Activated T-helper 2 cell treated with anti-CD3 and anti-CD28 coated beads, Interferon-gamma antibody, Interleukin-2, Interleukin-4, amounts not matched to agents 10 μg/mL and 5 μg/mL and 100 μg/mL, durations not matched to agents 14 hours and 24 hours and 36 hours (primary cell): ENCODE measurements around the gene UVRAG. TPM values are rescaled to one million over a fixed set of nuclear protein-coding genes. Genes with fewer than 3 reads are reported as not detected.
"Not testable (repeated sequence)": the region's sequence is repeated elsewhere in the genome, so short reads cannot be mapped to it uniquely, and the experiment has no call there.

Source experiments
- DNase-seq: peaks from one replicate; pipeline ENCODE4 v3.0.0; 2021; ENCODE audit warnings: low spot score
- H3K27ac Mint-ChIP-seq: one replicate; pipeline ENCODE4 v1.8.0; 2021; ENCODE audit warnings: mixed read lengths
- H3K27me3 Mint-ChIP-seq: one replicate; pipeline ENCODE4 v1.8.0; 2021; ENCODE audit warnings: low read depth, mixed read lengths
- H3K36me3 Mint-ChIP-seq: one replicate; pipeline ENCODE4 v1.8.0; 2021; ENCODE audit warnings: low read depth, mixed read lengths
- H3K4me1 Mint-ChIP-seq: one replicate; pipeline ENCODE4 v1.8.0; 2021; ENCODE audit warnings: low read depth, mixed read lengths
- H3K4me3 Mint-ChIP-seq: one replicate; pipeline ENCODE4 v1.8.0; 2021; ENCODE audit warnings: low read depth, mild to moderate bottlenecking, moderate library complexity, mixed read lengths
- H3K9me3 Mint-ChIP-seq: one replicate; pipeline ENCODE4 v1.8.0; 2021; ENCODE audit warnings: mixed read lengths
- intact Hi-C: fragments of 100-400 bp; cut with micrococcal nuclease; formaldehyde crosslinking; loops from one replicate; pipeline ENCODE4 v1.15.1; 2023
- total RNA-seq: library from RNA; stranded (reverse); gene quantifications from 2 replicates; pipeline ENCODE4 v1.2.3, GENCODE V29; 2022

The UVRAG gene
- total RNA-seq, 1 donor from 2014 or later, result 23.3 TPM

GRCh38 chr11:75841739-75842138 is 26.7 kb downstream of the UVRAG start:
- intact Hi-C loops, result no loop called here
- Mint-ChIP-seq H3K9me3 (no peaks in the 10 kb centered on the region), H3K27me3 (no peaks in the 10 kb centered on the region), H3K4me1 (peaks cover 3% of the 10 kb centered on the region), H3K27ac (no peak overlapping the region), H3K4me3 (no peak overlapping the region), H3K36me3 (peaks cover 15% of the 10 kb centered on the region)
- no peak for DNase-seq

GRCh38 chr11:75845324-75845723 is 30.3 kb downstream of the UVRAG start:
- intact Hi-C loops, result no loop called here

GRCh38 chr11:75849894-75850293 is 34.9 kb downstream of the UVRAG start:
- peaks cover 19% of the 10 kb centered on the region for H3K36me3 Mint-ChIP-seq
- no peak overlapping the region for H3K27ac Mint-ChIP-seq
- no peaks in the 10 kb centered on the region for H3K27me3 Mint-ChIP-seq
- no peak for DNase-seq
- peaks cover 13% of the 10 kb centered on the region for H3K4me1 Mint-ChIP-seq
- intact Hi-C loops, result no loop called here
- no peaks in the 10 kb centered on the region for H3K9me3 Mint-ChIP-seq
- no peak overlapping the region for H3K4me3 Mint-ChIP-seq

More at GRCh38 chr11:75845324-75845723, 30.3 kb downstream of the UVRAG start:
- H3K27ac Mint-ChIP-seq, result no peak overlapping the region
- peaks cover 12% of the 10 kb centered on the region for H3K36me3 Mint-ChIP-seq
- no peaks in the 10 kb centered on the region for H3K27me3 Mint-ChIP-seq
- DNase-seq, result no peak
- peaks cover 8% of the 10 kb centered on the region for H3K4me1 Mint-ChIP-seq
- no peaks in the 10 kb centered on the region for H3K9me3 Mint-ChIP-seq
- H3K4me3 Mint-ChIP-seq, result no peak overlapping the region

GRCh38 chr11:75850787-75851186 is 35.8 kb downstream of the UVRAG start:
- no peaks in the 10 kb centered on the region for H3K9me3 Mint-ChIP-seq
- no peak overlapping the region for H3K4me3 Mint-ChIP-seq
- no peaks in the 10 kb centered on the region for H3K27me3 Mint-ChIP-seq
- H3K36me3 Mint-ChIP-seq, result peaks cover 15% of the 10 kb centered on the region
- H3K27ac Mint-ChIP-seq, result no peak overlapping the region
- H3K4me1 Mint-ChIP-seq, result peaks cover 13% of the 10 kb centered on the region
- intact Hi-C loops, result no loop called here
- DNase-seq, result no peak

- Mint-ChIP-seq H3K9me3 (no peaks in the 10 kb centered on the region), H3K36me3 (peaks cover 15% of the 10 kb centered on the region), H3K27ac (no peak overlapping the region), H3K27me3 (no peaks in the 10 kb centered on the region), H3K4me1 (peaks cover 13% of the 10 kb centered on the region), H3K4me3 (no peak overlapping the region)
- intact Hi-C loops, result no loop called here
- DNase-seq, result no peak
Observed at GRCh38 chr11:75851203-75851602, 36.2 kb downstream of the UVRAG start.

GRCh38 chr11:75852406-75853017 is 37.5 kb downstream of the UVRAG start:
- Mint-ChIP-seq H3K4me3 (no peak overlapping the region), H3K4me1 (peaks cover 22% of the 10 kb centered on the region), H3K27ac (no peak overlapping the region), H3K36me3 (peaks cover 18% of the 10 kb centered on the region), H3K27me3 (no peaks in the 10 kb centered on the region), H3K9me3 (no peaks in the 10 kb centered on the region)
- intact Hi-C loops, result no loop called here
- no peak for DNase-seq

GRCh38 chr11:75853563-75853962 is 38.6 kb downstream of the UVRAG start:
- not testable (repeated sequence) for DNase-seq, H3K27ac Mint-ChIP-seq
- peaks cover 18% of the 10 kb centered on the region for H3K36me3 Mint-ChIP-seq

GRCh38 chr11:75853971-75854370 is 39.0 kb downstream of the UVRAG start:
- Mint-ChIP-seq H3K9me3 (no peaks in the 10 kb centered on the region), H3K27ac (no peak overlapping the region), H3K4me1 (peaks cover 29% of the 10 kb centered on the region), H3K36me3 (peaks cover 18% of the 10 kb centered on the region), H3K4me3 (no peak overlapping the region), H3K27me3 (no peaks in the 10 kb centered on the region)
- intact Hi-C loops, result no loop called here
- no peak for DNase-seq

More at GRCh38 chr11:75853563-75853962, 38.6 kb downstream of the UVRAG start:
- intact Hi-C loops, H3K4me3 Mint-ChIP-seq, H3K9me3 Mint-ChIP-seq, H3K27me3 Mint-ChIP-seq: not testable (repeated sequence)
- H3K4me1 Mint-ChIP-seq, result peaks cover 28% of the 10 kb centered on the region

GRCh38 chr11:75855206-75855605 is 40.2 kb downstream of the UVRAG start:
- DNase-seq, result no peak
- H3K4me3 Mint-ChIP-seq, result no peak overlapping the region
- peaks cover 25% of the 10 kb centered on the region for H3K4me1 Mint-ChIP-seq
- intact Hi-C loops, result no loop called here
- H3K27me3 Mint-ChIP-seq, result no peaks in the 10 kb centered on the region
- H3K36me3 Mint-ChIP-seq, result peaks cover 18% of the 10 kb centered on the region
- H3K9me3 Mint-ChIP-seq, result no peaks in the 10 kb centered on the region
- no peak overlapping the region for H3K27ac Mint-ChIP-seq

- H3K4me1 Mint-ChIP-seq, result peaks cover 19% of the 10 kb centered on the region
- no peak overlapping the region for H3K27ac Mint-ChIP-seq
- no peak overlapping the region for H3K4me3 Mint-ChIP-seq
- no peaks in the 10 kb centered on the region for H3K9me3 Mint-ChIP-seq
- intact Hi-C loops, result no loop called here
- DNase-seq, result no peak
- H3K27me3 Mint-ChIP-seq, result no peaks in the 10 kb centered on the region
- peaks cover 21% of the 10 kb centered on the region for H3K36me3 Mint-ChIP-seq
Observed at GRCh38 chr11:75856912-75857311, 41.9 kb downstream of the UVRAG start.

GRCh38 chr11:75858042-75858441 is 43.0 kb downstream of the UVRAG start:
- no peaks in the 10 kb centered on the region for H3K9me3 Mint-ChIP-seq
- H3K4me3 Mint-ChIP-seq, result no peak overlapping the region
- intact Hi-C loops, result no loop called here
- peaks cover 19% of the 10 kb centered on the region for H3K4me1 Mint-ChIP-seq
- no peaks in the 10 kb centered on the region for H3K27me3 Mint-ChIP-seq
- peak overlapping the region; percentile 10 for H3K27ac Mint-ChIP-seq
- no peak for DNase-seq
- H3K36me3 Mint-ChIP-seq, result peaks cover 17% of the 10 kb centered on the region

GRCh38 chr11:75858613-75859012 is 43.6 kb downstream of the UVRAG start:
- no peak overlapping the region for H3K27ac Mint-ChIP-seq
- no peaks in the 10 kb centered on the region for H3K9me3 Mint-ChIP-seq
- H3K4me1 Mint-ChIP-seq, result peaks cover 19% of the 10 kb centered on the region
- H3K27me3 Mint-ChIP-seq, result no peaks in the 10 kb centered on the region
- peaks cover 17% of the 10 kb centered on the region for H3K36me3 Mint-ChIP-seq
- DNase-seq, result no peak
- intact Hi-C loops, result no loop called here
- no peak overlapping the region for H3K4me3 Mint-ChIP-seq

- Mint-ChIP-seq H3K4me3 (no peak overlapping the region), H3K36me3 (peaks cover 17% of the 10 kb centered on the region), H3K9me3 (no peaks in the 10 kb centered on the region), H3K27me3 (no peaks in the 10 kb centered on the region), H3K27ac (no peak overlapping the region), H3K4me1 (peaks cover 19% of the 10 kb centered on the region)
- intact Hi-C loops, result no loop called here
- no peak for DNase-seq
Observed at GRCh38 chr11:75859614-75860013, 44.6 kb downstream of the UVRAG start.

GRCh38 chr11:75862437-75862836 is 47.4 kb downstream of the UVRAG start:
- intact Hi-C loops, result no loop called here
- no peaks in the 10 kb centered on the region for H3K9me3 Mint-ChIP-seq
- DNase-seq, result no peak
- no peaks in the 10 kb centered on the region for H3K27me3 Mint-ChIP-seq
- no peak overlapping the region for H3K4me3 Mint-ChIP-seq
- peaks cover 5% of the 10 kb centered on the region for H3K36me3 Mint-ChIP-seq
- H3K4me1 Mint-ChIP-seq, result peaks cover 16% of the 10 kb centered on the region
- no peak overlapping the region for H3K27ac Mint-ChIP-seq
